GM21786 (cell line): Measurements from ENCODE around the gene SPA17.

ENCODE experiments used
- ATAC-seq: cut with Tn5 transposase; IDR thresholded peaks from one replicate; pipeline ENCODE4 v1.9.1; 2021; ENCODE audit not compliant: unreplicated experiment

Gene SPA17

GRCh38 chr11:124673333-124674167, at the start of gene SPA17, which contains the start of gene SIAE:
SPA17 (plus strand) TSS chr11:124673904; CDS start chr11:124675265, 1,361 bp downstream.
SIAE (minus strand) TSS chr11:124673739; CDS start chr11:124673708, 31 bp downstream.
- peak; percentile 84 for ATAC-seq

GRCh38 chr11:124625504-124626168, 48.1 kb upstream of the SPA17 start:
- ATAC-seq: no peak

- ATAC-seq: no peak
These were observed 46.2 kb upstream of the SPA17 start for GRCh38 chr11:124627546-124627945.

GRCh38 chr11:124629961-124630360, 43.7 kb upstream of the SPA17 start:
- no peak for ATAC-seq

GRCh38 chr11:124633355-124633754, 40.3 kb upstream of the SPA17 start:
- no peak for ATAC-seq

GRCh38 chr11:124635932-124636331, 37.8 kb upstream of the SPA17 start:
- no peak for ATAC-seq

- no peak for ATAC-seq
These were observed 35.2 kb upstream of the SPA17 start for GRCh38 chr11:124638500-124638899.

GRCh38 chr11:124639186-124639585, 34.5 kb upstream of the SPA17 start:
- ATAC-seq: no peak

GRCh38 chr11:124640666-124641065, 33.0 kb upstream of the SPA17 start:
- no peak for ATAC-seq

GRCh38 chr11:124642628-124643027, 31.1 kb upstream of the SPA17 start:
- ATAC-seq: no peak

- no peak for ATAC-seq
These were observed 30.6 kb upstream of the SPA17 start for GRCh38 chr11:124643042-124643604.

- no peak for ATAC-seq
These were observed 29.9 kb upstream of the SPA17 start for GRCh38 chr11:124643605-124644425.

- peak; percentile 76 for ATAC-seq
These were observed 29.1 kb upstream of the SPA17 start for GRCh38 chr11:124644426-124645280.

- peak; percentile 49 for ATAC-seq
These were observed 27.6 kb upstream of the SPA17 start for GRCh38 chr11:124646148-124646547.

GRCh38 chr11:124648610-124649009, 25.1 kb upstream of the SPA17 start:
- no peak for ATAC-seq

- ATAC-seq: no peak
These were observed 16.7 kb upstream of the SPA17 start for GRCh38 chr11:124656774-124657630.

GRCh38 chr11:124657904-124658303, 15.8 kb upstream of the SPA17 start:
- no peak for ATAC-seq

- no peak for ATAC-seq
These were observed 15.2 kb upstream of the SPA17 start for GRCh38 chr11:124658501-124658900.

GRCh38 chr11:124658986-124659385, 14.7 kb upstream of the SPA17 start:
- ATAC-seq: no peak
